Mammary epithelial cell (primary cell): ENCODE results near the gene APOBEC3G.
A peak's percentile ranks its signal among the peaks of the same experiment; 100 is the strongest.

Experiments used
- CTCF ChIP-seq, 2 donors: IDR thresholded peaks in 1 of 2; conservative IDR thresholded peaks in 1 of 2; 2 replicates each; pipeline ENCODE4 v1.5.1; 2011 to 2012; ENCODE audit warnings: inconsistent platforms in 2 of 2, low read length in 2 of 2, mild to moderate bottlenecking in 2 of 2, control low read depth in 1 of 2, low read depth in 1 of 2; ENCODE audit not compliant: insufficient read depth in 1 of 2; ENCODE audit errors: extremely low read depth in 1 of 2
- EZH2 ChIP-seq: IDR thresholded peaks from 2 replicates; pipeline ENCODE4 v1.6.1; 2012; ENCODE audit warnings: low read length, inconsistent platforms, borderline replicate concordance

GRCh38 chr22:39117585-39118191 lies 40.6 kb downstream of the APOBEC3G start:
- TF ChIP-seq CTCF (conservative IDR thresholded peaks at IDR 0.05 in 1 of 2, IDR thresholded peaks at IDR 0.05 in 1 of 2; ENCODE audit: extremely low read depth in 1 of 2, insufficient read depth in 1 of 2, low read depth in 1 of 2, low read length in 2 of 2) (peak; percentile 52 to 67), EZH2 (no peak)
